GM21825 (cell line): Measurements from ENCODE around the gene SLC44A1.

ENCODE experiments used
- ATAC-seq: cut with Tn5 transposase; IDR thresholded peaks from one replicate; pipeline ENCODE4 v1.9.1; 2021; ENCODE audit warnings: mild to moderate bottlenecking, moderate library complexity; ENCODE audit not compliant: unreplicated experiment

SLC44A1 gene

GRCh38 chr9:105376893-105377292 lies 132.4 kb downstream of the SLC44A1 start:
- ATAC-seq = no peak

DNA sequence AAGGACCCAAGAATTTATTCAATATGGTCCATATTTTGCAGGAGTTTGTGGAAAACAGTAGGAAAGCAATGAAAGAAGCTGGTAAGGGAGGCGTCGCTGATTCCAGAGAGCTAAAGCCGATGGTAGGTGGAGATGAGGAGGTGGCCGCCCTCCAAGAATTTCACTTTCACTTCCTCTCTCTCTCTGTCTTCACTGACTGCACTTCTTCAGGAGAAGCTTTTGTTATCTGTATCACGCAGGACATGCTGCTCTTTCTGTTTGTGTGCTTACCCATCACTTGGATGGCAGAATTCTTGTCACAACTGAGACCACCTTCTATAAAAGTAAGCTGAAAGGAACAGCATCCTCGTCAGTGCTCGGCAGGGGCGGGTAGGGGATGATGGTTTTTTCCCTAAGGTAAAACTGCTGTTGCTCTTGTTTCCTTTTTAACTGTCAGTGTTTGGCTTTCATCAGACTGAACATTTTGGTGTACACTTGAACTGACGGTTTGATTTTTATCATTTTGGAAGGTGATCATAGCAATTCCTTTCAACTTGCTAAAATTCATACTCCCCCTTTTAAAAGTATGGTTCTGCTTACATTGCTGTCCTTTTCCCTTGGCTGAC lies 141.0 kb downstream of the SLC44A1 start:
- peak; percentile 95 for ATAC-seq

DNA sequence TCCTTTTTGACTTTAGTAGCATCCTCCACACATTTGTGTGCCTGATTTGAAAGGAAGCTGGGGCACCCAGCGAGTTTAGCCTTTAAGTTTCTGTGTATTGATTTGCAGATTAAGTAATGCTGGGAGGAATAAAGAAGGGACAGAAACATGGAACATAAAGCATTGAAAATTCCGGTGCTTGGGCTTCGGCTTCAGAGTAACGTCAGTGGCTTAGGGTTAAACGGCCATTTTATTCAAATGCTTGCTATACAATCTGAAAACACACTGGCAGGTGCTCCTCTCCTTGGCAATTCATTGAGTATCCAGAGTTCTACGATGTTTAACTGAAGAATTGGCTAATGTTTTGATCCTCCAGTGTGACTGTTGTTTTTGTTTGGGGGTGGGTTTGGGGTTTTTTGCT lies 145.3 kb downstream of the SLC44A1 start:
- ATAC-seq = no peak

- ATAC-seq = no peak
These were observed 146.4 kb downstream of the SLC44A1 start for GRCh38 chr9:105390871-105391270.

DNA sequence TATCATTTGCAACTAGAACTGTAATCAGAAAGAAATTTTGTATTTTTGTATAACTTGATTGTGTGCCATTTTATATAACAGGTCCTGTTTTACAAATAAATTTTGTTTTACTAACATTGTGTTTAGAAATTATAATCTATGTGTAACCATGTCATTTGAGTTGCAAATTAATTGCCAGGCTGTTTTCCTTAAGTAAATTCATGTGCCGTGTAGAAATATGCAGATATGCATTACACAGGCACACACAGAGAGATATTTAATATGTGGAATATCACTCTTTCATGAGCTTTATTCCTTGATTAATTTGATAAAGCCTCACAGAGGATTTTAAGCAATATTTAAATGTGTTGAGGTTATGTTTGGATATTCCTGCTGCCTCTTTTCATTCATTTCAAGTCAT lies 146.8 kb downstream of the SLC44A1 start:
- ATAC-seq = no peak

- no peak for ATAC-seq
These were observed 148.1 kb downstream of the SLC44A1 start for GRCh38 chr9:105392531-105392930.

DNA sequence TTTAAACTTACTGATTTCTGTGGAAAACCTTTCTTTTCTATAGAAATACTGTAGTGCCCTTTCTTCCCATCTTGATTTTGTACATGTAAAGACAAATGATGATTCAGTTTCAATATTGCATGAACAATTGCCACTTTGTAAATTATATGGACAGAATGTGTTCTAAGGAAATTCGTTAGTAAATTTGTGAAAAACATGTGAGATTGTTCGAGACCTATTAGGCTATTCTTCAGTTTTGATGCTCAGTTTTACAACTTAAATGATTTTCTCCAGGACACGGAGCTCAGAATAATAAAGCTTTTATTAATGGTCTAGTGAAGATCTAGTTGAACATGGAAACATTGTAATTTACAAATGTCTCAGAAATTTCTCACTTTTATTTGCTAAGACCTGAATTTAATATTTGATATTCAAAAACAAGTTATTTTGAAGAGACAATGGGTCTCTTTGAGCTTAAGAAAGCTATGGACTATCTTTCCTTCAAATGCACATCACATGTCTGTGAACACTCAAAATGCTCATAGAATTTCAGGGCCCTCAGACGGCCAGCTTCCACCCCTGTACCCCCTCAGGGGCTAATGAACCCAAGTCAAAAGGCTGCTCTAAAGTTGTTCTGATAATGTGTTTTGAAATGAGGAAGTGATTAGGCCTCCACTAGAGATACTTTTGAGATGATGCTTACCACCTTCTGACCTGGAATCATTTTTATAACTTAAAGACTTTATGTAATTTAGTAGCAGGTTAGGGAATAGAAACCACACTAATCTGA lies 149.3 kb downstream of the SLC44A1 start:
- ATAC-seq = no peak

DNA sequence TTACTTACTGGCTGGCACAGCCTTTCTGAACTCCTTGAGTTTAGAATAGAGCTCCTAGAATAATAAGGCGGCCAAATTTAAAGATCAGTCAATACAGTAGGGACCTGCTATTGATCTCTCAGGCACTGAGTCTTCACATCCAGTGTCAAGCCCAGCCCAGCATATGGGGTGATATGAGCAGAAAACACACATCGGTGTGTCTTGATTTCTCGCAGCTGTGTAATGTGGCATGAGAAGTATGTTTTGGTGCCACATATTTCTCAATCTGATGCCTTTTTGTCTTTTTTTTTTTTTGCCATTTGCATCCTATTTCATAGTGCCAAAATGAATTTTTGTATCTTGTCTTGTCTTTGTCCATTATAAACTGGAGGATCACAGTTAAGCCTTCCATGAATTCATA lies 152.0 kb downstream of the SLC44A1 start:
- no peak for ATAC-seq

DNA sequence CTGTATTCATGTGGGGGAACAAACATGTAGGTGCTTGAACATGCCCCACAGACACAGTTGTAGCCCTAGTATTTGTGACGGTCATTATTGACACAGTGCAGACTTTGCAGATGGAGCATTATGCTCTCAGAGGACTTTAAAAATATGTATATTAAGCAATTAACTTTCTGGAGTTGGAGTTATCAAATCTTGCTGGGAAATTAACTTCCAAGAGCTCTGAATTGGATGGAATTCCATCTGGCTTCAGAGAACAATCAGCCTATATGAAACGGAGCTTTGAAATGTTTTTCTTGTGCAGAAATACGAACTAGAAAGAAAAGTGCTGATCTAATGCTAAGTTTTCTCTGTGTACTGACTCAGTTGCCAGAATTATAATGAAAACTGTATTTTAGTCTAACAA lies 152.4 kb downstream of the SLC44A1 start:
- ATAC-seq = no peak

GRCh38 chr9:105399117-105399516 lies 154.7 kb downstream of the SLC44A1 start:
- ATAC-seq = no peak

- no peak for ATAC-seq
These were observed 157.2 kb downstream of the SLC44A1 start for GRCh38 chr9:105401651-105402050.

GRCh38 chr9:105403552-105404248 lies 159.2 kb downstream of the SLC44A1 start:
- no peak for ATAC-seq

GRCh38 chr9:105405514-105406131 lies 161.2 kb downstream of the SLC44A1 start:
- peak; percentile 96 for ATAC-seq

GRCh38 chr9:105406369-105406768 lies 161.9 kb downstream of the SLC44A1 start:
- no peak for ATAC-seq

DNA sequence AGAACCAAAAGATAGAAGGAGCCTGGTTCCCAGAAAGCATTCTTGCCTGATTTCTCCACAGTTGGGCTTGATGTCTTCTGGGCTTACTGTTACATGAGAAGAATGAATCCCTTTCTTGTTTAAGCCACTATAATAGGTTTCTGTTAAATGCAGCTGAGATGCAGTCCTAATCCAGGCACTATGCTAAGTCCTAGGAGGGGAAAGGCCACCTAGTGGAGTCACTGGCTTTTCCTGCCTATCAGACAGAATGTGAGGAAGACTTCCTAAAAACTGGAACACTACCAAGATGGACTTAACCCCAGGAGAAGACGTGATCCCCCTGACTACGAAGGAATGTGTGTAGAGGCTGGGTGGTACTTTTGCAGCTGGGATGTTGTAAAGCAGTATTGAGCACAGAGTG lies 169.1 kb downstream of the SLC44A1 start:
- no peak for ATAC-seq

- ATAC-seq = peak; percentile 63
These were observed 170.7 kb downstream of the SLC44A1 start for GRCh38 chr9:105414947-105415661.

GRCh38 chr9:105415662-105415980 lies 171.2 kb downstream of the SLC44A1 start:
- ATAC-seq = no peak

- peak; percentile 70 for ATAC-seq
These were observed 172.4 kb downstream of the SLC44A1 start for GRCh38 chr9:105416840-105417239.

DNA sequence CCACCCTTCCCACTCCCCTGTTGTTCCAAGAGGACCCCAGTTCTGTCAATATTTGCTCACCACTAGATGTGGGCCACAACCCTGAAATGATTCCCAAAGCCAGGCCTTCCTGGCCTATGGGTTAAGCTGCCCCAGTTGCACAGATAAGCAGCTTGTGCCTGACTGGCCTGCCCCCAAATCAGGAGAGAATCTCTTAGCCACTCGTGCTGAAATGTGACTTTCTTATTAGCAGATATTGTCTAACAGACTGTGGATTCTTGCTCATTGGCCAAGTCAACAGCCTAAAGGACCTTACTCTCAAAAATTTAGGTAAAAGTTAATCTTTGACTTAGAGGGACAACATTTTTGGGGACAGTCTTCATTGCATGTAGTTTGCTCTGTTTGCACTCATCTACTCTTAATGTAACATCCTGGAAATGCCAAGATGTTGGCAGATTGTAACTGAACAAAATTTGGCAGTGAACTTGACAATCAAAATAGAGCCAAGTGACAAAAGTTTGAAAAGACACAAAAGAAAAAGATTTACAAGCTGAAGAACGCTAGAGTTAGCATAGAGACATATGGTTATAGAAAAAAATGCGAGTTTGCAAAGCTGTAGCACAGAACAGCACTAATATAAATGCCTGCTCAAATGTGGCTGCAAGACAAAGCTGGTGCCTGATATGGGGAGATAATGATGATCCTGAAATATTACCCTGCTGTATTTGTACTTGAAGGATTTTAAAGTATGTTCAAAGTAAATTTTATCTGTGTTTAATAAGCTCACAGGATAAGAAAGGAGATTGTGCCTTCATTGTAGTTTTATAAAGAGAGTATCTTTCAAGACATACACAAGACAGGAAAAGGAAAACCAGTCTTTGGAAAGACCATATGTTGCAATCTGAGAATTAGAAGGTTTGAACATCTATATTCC lies 174.4 kb downstream of the SLC44A1 start:
- no peak for ATAC-seq
